Right cardiac atrium (tissue), 5 donors: ENCODE measurements around the gene CFAP91. TPM values are rescaled to one million over a fixed set of nuclear protein-coding genes. Genes with fewer than 3 reads are reported as not detected.

Experiments used
- ATAC-seq, 2 donors: fragments of 200-7000 bp; cut with Tn5 transposase; one replicate each; pipeline versions ENCODE4 v1.8.0 to v1.9.1; 2020; ENCODE audit warnings: moderate library complexity in 2 of 2, mild to moderate bottlenecking in 1 of 2
- DNase-seq, 3 donors: peaks; one replicate each; pipeline ENCODE4 v3.0.0-alpha.2; 2020
- H3K27ac ChIP-seq: one replicate; pipeline ENCODE4 v1.5.1; 2013; ENCODE audit warnings: mild to moderate bottlenecking, low read length, control low read depth, moderate library complexity
- H3K27me3 ChIP-seq: one replicate; pipeline ENCODE4 v1.6.1; 2013; ENCODE audit not compliant: control insufficient read depth, insufficient read depth
- H3K4me1 ChIP-seq: one replicate; pipeline ENCODE4 v1.6.1; 2013; ENCODE audit warnings: low read length; ENCODE audit not compliant: control insufficient read depth, insufficient read depth
- H3K4me3 ChIP-seq: one replicate; pipeline ENCODE4 v1.5.1; 2013; ENCODE audit warnings: low read length, control low read depth
- H3K9me3 ChIP-seq: one replicate; pipeline ENCODE4 v1.6.1; 2013; ENCODE audit warnings: low read length; ENCODE audit not compliant: control insufficient read depth
- WGBS: extraction: QIAGEN DNeasy Blood & Tissue Kit; methylation state at CpG from one replicate; pipeline ENCODE4 v1.1.7; 2013; 5-methylcytosine and 5-hydroxymethylcytosine counted together
- intact Hi-C, 4 donors: fragments of 100-400 bp; cut with DNase I; formaldehyde crosslinking; loops; one replicate each; pipeline versions ENCODE4 v1.11.0 to v1.14.0; 2022 to 2023
- polyA plus RNA-seq: library from polyadenylated mRNA; stranded (reverse); fragments of 200-250 nt; gene quantifications from one replicate; pipeline ENCODE4 v1.2.3, GENCODE V29; 2013
- total RNA-seq, 4 donors: library from RNA; stranded (reverse); fragmentation: NEBNext Ultra II Directional; extraction: Animal tissue kit (Norgen Biotek cat#: 25700); gene quantifications; one replicate each; pipeline ENCODE4 v1.2.1, GENCODE V29; 2021
- donor health status: healthy with polysubstance abuse.
- donor health status: DM: no; HTN: yes; CAD: no.
- donor health status: DM: no; HTN: no; CAD: no.
- donor health status: DM: no; HTN: yes; CAD: no; lungs with severe emphysema.
- donor health status: DM: yes; HTN: yes; CAD: no.

Gene CFAP91
- total and polyA plus RNA-seq, 5 donors, result 0.50 to 1.7 (median 1.0) TPM

- no peaks in the 10 kb centered on the region for H3K27me3 ChIP-seq
- WGBS, result 85% methylated on average over 3 of the region's 3 CpGs
- H3K4me3 ChIP-seq, result no peak overlapping the region
- intact Hi-C loops, result no loop called here
- DNase-seq, result no peak
- ATAC-seq, result peak in 1 of 2 donors; percentile 24
- H3K4me1 ChIP-seq, result no peaks in the 10 kb centered on the region
- no peak overlapping the region for H3K27ac ChIP-seq
- H3K9me3 ChIP-seq, result no peaks in the 10 kb centered on the region
These were observed 14.2 kb downstream of the CFAP91 start for GRCh38 chr3:119716998-119717397.

GRCh38 chr3:119717520-119717919, 14.7 kb downstream of the CFAP91 start:
- Histone ChIP-seq H3K27me3 (no peaks in the 10 kb centered on the region), H3K4me1 (no peaks in the 10 kb centered on the region), H3K4me3 (no peak overlapping the region), H3K9me3 (no peaks in the 10 kb centered on the region), H3K27ac (no peak overlapping the region)
- ATAC-seq (no peak), DNase-seq (no peak)
- WGBS, result 81% methylated on average over 5 of the region's 5 CpGs
- intact Hi-C loops, result no loop called here

DNA sequence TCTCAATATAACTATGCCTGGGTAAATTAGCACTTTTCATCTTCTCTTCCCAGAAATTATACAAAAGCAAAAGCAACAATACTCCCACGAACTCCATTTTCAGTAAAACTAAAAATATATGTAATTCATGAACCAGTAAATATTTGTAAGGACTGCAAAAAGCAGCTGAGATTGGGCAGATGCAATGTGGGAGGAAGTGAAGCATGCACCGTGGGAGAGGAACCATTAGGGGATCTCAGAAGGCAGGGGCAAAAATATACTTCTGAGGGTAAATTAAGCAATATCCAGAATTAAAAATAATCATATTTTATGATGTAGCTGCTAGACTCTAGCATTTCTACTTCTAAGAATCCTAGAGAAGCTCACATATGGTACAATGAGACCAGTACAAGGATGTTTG, 20.2 kb downstream of the CFAP91 start:
- ATAC-seq (no peak), DNase-seq (no peak)
- H3K4me3 ChIP-seq, result no peak overlapping the region
- intact Hi-C loops, result no loop called here
- no peaks in the 10 kb centered on the region for H3K9me3 ChIP-seq
- no peaks in the 10 kb centered on the region for H3K27me3 ChIP-seq
- H3K4me1 ChIP-seq, result no peaks in the 10 kb centered on the region
- no peak overlapping the region for H3K27ac ChIP-seq
- WGBS, result 44% methylated on average over 2 of the region's 2 CpGs

DNA sequence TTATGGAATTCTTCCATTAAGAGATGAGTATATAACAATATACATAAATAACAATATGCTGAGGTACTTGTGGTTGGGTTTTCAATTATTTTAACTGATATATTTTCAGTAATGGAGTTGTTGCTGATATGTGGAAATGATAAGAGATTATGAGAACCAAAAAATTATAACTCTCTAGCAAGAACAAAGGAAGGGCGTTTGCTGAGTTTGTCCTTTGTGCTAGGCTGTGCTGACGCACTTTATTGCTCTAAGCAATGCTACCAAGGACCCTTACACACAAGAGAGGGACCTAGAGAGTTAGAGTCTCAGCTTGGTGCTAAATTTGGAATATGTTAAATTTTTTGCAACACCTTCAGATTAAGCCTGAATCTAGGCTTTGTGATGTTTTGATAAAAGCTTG, 24.1 kb downstream of the CFAP91 start:
- H3K27me3 ChIP-seq, result no peaks in the 10 kb centered on the region
- H3K4me1 ChIP-seq, result no peaks in the 10 kb centered on the region
- no peak overlapping the region for H3K27ac ChIP-seq
- H3K4me3 ChIP-seq, result no peak overlapping the region
- no peak for ATAC-seq
- H3K9me3 ChIP-seq, result no peaks in the 10 kb centered on the region
- no peak for DNase-seq
- intact Hi-C loops, result no loop called here
- 78% methylated on average over 2 of the region's 2 CpGs for WGBS

DNA sequence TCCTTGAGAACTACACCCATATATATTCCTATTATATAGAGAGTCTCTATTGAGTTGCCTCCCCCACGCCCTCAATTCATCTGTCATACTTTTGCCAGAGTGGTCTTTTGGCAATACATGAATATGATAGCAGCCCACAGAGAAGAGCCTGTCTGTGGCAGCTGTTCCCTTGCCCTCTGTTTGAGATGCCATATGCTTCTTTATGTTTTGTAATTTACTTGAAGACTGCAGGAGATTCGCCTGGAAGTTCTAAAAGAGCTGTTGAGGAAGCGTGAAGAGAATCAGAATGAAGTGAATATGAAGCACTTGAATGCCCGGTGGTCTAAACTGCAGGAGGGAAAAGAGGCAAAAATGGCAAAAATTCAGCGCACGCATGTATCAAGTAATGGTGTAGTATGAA, 27.2 kb downstream of the CFAP91 start:
- H3K27ac ChIP-seq, result no peak overlapping the region
- intact Hi-C loops, result no loop called here
- no peaks in the 10 kb centered on the region for H3K27me3 ChIP-seq
- no peaks in the 10 kb centered on the region for H3K4me1 ChIP-seq
- WGBS, result 92% methylated on average over 6 of the region's 6 CpGs
- ATAC-seq (no peak), DNase-seq (no peak)
- H3K9me3 ChIP-seq, result no peaks in the 10 kb centered on the region
- H3K4me3 ChIP-seq, result no peak overlapping the region

DNA sequence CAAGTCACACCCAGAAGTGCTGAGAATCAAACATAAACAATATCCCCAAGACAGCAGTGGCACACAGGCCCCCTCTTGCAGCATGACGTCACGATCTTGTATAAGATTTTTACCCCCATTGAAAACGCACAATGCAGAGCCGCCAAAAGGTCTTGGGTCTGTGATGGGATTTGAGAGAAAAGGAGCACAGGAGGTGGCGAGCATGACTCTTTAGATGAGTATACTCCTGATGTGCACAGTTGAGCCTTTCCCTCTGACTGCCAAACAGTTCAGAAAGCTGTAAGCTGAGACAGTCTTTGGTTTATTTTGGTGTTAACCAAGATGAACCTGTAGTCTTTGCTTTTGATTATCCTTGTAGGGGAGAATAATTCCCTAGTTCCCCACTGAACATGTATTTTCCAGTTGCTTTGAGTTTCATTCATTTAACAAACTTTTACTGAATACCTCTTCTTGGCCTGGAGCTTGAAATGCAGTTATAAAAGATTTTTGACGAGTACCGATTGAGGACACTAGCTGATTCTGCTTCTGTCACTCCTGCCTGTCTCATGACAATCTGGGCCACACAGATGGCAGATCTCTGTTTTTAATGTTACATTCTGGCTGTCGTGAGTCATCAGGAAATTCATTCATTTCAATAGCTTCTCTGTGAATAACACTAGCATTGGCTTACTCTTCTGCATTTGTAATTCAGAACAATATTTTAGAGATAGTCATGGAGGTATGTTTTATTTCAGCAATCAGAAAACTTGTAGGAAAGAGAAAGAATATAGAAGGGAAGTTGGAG, 28.9 kb downstream of the CFAP91 start:
- WGBS, result 77% methylated on average over 8 of the region's 8 CpGs
- intact Hi-C loops, result no loop called here
- Histone ChIP-seq H3K4me3 (no peak overlapping the region), H3K9me3 (no peaks in the 10 kb centered on the region), H3K27ac (no peak overlapping the region), H3K4me1 (no peaks in the 10 kb centered on the region), H3K27me3 (no peaks in the 10 kb centered on the region)
- no peak for DNase-seq
- no peak for ATAC-seq

- intact Hi-C loops, result no loop called here
- Histone ChIP-seq H3K27me3 (no peaks in the 10 kb centered on the region), H3K4me3 (no peak overlapping the region), H3K9me3 (no peaks in the 10 kb centered on the region), H3K27ac (no peak overlapping the region), H3K4me1 (no peaks in the 10 kb centered on the region)
- DNase-seq (no peak), ATAC-seq (no peak)
- 90% methylated on average over 5 of the region's 5 CpGs for WGBS
These were observed 31.0 kb downstream of the CFAP91 start for GRCh38 chr3:119733812-119734211.

DNA sequence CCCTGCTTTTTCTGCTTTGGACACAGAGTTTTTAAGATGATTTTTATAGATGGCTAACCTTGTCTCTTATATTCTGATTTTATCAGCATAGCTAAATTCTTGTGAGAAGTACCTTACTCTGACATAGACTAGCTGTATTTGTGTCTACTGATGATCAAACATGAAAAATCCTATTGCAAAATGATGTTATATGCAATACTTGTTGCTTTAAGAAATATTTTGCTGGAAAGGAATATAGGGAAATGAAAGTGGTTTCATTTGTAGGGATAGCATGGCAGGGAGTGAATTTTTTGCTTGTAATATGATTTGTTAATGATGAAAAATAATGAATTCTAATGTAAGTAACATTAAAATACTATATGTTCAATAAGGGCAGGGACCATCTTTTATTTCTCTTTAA, 35.9 kb downstream of the CFAP91 start:
- no peaks in the 10 kb centered on the region for H3K27me3 ChIP-seq

DNA sequence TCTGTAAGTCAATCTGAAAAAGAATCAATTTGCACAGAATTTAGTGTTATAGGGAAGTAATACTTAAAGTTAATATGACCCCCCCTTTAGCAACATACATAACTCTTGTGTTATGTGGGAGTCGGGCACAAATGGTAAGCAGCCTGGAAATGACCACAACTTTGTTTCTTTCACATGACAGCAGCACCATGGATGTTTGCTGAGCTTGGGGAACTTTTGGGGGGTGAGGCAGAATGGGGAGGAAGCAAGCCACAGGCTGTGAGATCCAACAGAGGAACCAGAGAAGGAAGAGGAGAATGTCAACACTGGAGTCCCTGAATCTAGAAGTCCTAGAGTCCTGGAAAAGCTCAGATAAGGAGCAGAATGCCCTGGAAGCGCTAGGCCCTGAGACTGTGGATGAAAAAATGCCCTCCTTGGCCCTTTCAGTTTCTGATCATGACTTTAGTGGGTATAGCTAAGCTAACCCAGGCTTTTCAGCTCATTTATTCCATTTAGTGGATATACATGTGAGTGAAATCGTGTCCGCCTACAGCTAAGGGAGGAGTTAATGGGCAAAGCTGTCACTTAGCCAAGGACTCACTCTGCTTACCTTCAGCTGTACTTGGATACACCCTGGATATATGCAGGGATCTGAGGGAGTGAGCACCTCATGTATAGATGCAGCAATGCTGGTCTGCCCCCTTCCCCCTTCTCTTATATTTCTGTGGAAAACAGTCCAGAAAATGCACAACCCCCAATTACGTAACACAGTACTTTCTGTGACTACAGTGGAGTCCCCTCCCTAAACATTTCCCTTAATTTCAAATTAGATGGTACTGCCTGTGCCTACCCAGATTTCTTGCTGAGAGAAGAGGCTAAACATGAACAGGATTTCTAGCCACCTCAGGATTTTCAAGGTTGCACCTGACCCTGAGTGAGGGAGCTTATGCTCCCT, 39.1 kb downstream of the CFAP91 start:
- ATAC-seq (no peak), DNase-seq (no peak)
- WGBS, result 85% methylated on average over 5 of the region's 5 CpGs
- H3K4me1 ChIP-seq, result no peaks in the 10 kb centered on the region
- H3K27ac ChIP-seq, result no peak overlapping the region
- intact Hi-C loops, result no loop called here
- H3K27me3 ChIP-seq, result no peaks in the 10 kb centered on the region
- H3K9me3 ChIP-seq, result no peaks in the 10 kb centered on the region
- no peak overlapping the region for H3K4me3 ChIP-seq

More for the DNA sequence above, 35.9 kb downstream of the CFAP91 start:
- ATAC-seq (no peak), DNase-seq (no peak)
- Histone ChIP-seq H3K27ac (no peak overlapping the region), H3K4me3 (no peak overlapping the region), H3K9me3 (no peaks in the 10 kb centered on the region), H3K4me1 (no peaks in the 10 kb centered on the region)
- intact Hi-C loops, result no loop called here

DNA sequence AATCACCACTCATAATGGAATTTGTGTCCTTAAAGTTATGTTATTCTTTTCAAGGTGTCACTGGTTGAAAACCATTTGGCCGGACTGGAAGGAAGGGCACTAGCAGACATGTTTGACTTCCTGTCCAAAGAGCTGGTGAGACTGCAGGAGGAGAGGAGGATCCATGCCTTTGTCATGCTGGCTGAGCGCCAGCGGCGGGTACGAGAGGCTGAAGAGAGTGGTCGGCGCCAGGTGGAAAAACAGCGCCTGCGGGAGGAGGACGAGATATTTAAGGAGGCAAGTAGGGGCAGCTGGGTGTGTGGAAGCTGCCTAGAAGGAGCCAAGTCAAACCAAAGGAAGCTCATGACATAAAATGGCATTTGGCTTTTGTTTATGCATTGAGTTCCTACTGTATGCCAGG, 41.1 kb downstream of the CFAP91 start:
- intact Hi-C loops, result no loop called here
- peak in 2 of 3 donors; percentile 33 to 45 for DNase-seq
- Histone ChIP-seq H3K4me3 (no peak overlapping the region), H3K9me3 (no peaks in the 10 kb centered on the region), H3K4me1 (no peaks in the 10 kb centered on the region), H3K27ac (no peak overlapping the region), H3K27me3 (no peaks in the 10 kb centered on the region)
- WGBS, result 95% methylated on average over 10 of the region's 10 CpGs
- no peak for ATAC-seq

DNA sequence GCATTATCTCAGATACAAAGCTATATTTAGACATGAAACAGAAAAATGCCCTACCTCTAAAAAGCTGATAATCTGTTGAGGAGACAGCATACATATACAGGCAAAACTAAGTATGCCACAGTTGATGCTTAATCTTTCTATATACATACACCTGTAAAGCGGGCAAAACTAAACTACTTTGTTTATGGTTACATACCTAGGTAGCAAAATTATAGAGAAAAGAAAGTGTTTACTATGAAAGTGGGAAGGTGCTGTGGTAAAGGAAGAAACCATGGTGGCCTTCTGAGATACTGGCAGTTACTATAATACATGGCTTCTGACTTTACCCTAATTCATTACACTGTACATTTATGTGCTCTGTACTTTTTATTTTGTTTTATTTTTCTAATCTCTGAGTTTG, 43.1 kb downstream of the CFAP91 start:
- no peaks in the 10 kb centered on the region for H3K4me1 ChIP-seq
- 94% methylated on average over 1 of the region's 1 CpG for WGBS
- no peak overlapping the region for H3K4me3 ChIP-seq
- H3K9me3 ChIP-seq, result no peaks in the 10 kb centered on the region
- intact Hi-C loops, result no loop called here
- H3K27ac ChIP-seq, result no peak overlapping the region
- ATAC-seq, result no peak
- no peaks in the 10 kb centered on the region for H3K27me3 ChIP-seq
- no peak for DNase-seq
